Stomach (tissue), 4 donors: ENCODE results near the gene SMIM30.

Experiments used
- CTCF ChIP-seq, 7 experiments: fragments of 450-650 bp in 4 of 7; fragments of 200-600 bp in 3 of 7; sonication (generic) in 3 of 7; IDR thresholded peaks; one replicate each; pipeline ENCODE4 v1.5.1; 2016 to 2019; ENCODE audit warnings: antibody characterized with exemption in 7 of 7, control low read depth in 2 of 7, mild to moderate bottlenecking in 1 of 7
- EP300 ChIP-seq: sonication (generic); formaldehyde crosslinking; IDR thresholded peaks from one replicate; pipeline ENCODE4 v1.6.1; 2017; ENCODE audit warnings: antibody characterized with exemption
- POLR2AphosphoS5 ChIP-seq, 3 donors: sonication (generic); formaldehyde crosslinking; IDR thresholded peaks; one replicate each; pipeline ENCODE4 v1.6.1; 2016; ENCODE audit warnings: antibody characterized with exemption in 3 of 3

- TF ChIP-seq EP300 (no peak), CTCF (IDR thresholded peaks at IDR 0.05) (no peak), POLR2AphosphoS5 (IDR thresholded peaks at IDR 0.05) (no peak)
Measured at GRCh38 chr7:113143486-113144257, 25.3 kb upstream of the SMIM30 start.
